ENCODE measurements around the gene HOXA11. TPM values are rescaled to one million over a fixed set of nuclear protein-coding genes. Genes with fewer than 3 reads are reported as not detected.

The HOXA11 gene
- total and polyA plus RNA-seq, 4 donors = not detected

- TF ChIP-seq, protein P1, sequence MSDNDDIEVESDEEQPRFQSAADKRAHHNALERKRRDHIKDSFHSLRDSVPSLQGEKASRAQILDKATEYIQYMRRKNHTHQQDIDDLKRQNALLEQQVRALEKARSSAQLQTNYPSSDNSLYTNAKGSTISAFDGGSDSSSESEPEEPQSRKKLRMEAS (IDR thresholded peaks at IDR 0.05) = no peak
- TF ChIP-seq RXRA (IDR thresholded peaks at IDR 0.05) (no peak), RAD21 (IDR thresholded peaks at IDR 0.05) (no peak), GABPA (IDR thresholded peaks at IDR 0.05 in 1 of 2, conservative IDR thresholded peaks at IDR 0.05 in 1 of 2) (no peak), YY1 (IDR thresholded peaks at IDR 0.05) (no peak), FOXA2 (IDR thresholded peaks at IDR 0.05) (no peak), HNF4A (conservative IDR thresholded peaks at IDR 0.05) (no peak)
- TF ChIP-seq, protein P2, sequence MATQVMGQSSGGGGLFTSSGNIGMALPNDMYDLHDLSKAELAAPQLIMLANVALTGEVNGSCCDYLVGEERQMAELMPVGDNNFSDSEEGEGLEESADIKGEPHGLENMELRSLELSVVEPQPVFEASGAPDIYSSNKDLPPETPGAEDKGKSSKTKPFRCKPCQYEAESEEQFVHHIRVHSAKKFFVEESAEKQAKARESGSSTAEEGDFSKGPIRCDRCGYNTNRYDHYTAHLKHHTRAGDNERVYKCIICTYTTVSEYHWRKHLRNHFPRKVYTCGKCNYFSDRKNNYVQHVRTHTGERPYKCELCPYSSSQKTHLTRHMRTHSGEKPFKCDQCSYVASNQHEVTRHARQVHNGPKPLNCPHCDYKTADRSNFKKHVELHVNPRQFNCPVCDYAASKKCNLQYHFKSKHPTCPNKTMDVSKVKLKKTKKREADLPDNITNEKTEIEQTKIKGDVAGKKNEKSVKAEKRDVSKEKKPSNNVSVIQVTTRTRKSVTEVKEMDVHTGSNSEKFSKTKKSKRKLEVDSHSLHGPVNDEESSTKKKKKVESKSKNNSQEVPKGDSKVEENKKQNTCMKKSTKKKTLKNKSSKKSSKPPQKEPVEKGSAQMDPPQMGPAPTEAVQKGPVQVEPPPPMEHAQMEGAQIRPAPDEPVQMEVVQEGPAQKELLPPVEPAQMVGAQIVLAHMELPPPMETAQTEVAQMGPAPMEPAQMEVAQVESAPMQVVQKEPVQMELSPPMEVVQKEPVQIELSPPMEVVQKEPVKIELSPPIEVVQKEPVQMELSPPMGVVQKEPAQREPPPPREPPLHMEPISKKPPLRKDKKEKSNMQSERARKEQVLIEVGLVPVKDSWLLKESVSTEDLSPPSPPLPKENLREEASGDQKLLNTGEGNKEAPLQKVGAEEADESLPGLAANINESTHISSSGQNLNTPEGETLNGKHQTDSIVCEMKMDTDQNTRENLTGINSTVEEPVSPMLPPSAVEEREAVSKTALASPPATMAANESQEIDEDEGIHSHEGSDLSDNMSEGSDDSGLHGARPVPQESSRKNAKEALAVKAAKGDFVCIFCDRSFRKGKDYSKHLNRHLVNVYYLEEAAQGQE (IDR thresholded peaks at IDR 0.05) = no peak
Observed at GRCh38 chr7:27141137-27141922, 43.7 kb downstream of the HOXA11 start (continued).

DNA sequence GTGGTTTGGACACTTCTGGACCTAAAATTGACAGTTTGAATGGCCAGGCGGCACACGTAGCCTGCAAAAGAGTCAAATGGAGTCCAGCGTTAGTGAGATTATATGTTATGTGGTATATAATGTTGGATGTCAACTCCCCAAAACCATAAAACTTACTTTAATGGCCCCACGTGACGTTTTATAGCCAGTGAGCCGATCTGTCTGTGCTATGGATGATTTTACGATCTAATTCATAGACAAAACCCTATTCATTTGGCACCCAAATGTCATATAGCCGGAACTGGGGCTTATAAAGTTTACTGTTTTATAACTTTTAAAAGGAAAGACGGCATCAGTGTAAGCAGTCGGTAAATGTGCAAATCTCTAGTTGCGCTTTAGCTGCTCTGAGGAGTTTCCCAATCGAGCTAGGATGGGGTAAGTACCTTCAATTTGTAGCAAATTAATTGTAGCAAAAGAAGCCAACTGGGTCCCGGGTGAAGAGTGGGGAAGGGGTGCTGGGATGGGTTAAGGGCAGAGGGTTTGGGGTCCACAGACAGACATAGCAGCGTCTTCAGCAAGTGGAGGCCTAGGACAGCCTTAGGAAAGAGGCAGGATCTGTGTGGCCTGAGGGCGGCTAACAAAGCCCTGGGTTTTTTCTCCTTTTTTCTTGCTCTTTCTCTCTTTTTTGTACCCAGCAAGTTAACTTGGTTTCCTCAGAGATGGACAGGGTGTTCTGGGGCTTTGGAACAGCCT, 44.7 kb downstream of the HOXA11 start:
- Histone ChIP-seq H3K4me1 (ENCODE audit: control insufficient read depth in 4 of 4, insufficient read depth in 4 of 4, low read length in 3 of 4) (peaks cover 0 to 14% (median 8%) of the 10 kb centered on the region in 4 donors), H3K9ac (ENCODE audit: low read depth in 1 of 2, low read length in 2 of 2) (no peak overlapping the region), H3K36me3 (ENCODE audit: control insufficient read depth in 4 of 4, insufficient read depth in 3 of 4, low read depth in 1 of 4, low read length in 3 of 4) (no peaks in the 10 kb centered on the region), H3K27ac (ENCODE audit: low read depth in 1 of 2, low read length in 2 of 2) (no peak overlapping the region), H3K27me3 (ENCODE audit: control insufficient read depth in 4 of 4, insufficient read depth in 4 of 4, low read length in 3 of 4) (peaks cover 6 to 25% (median 14%) of the 10 kb centered on the region in 4 donors), H3K4me3 (ENCODE audit: low read depth in 1 of 3, low read length in 3 of 3) (no peak overlapping the region), H3K9me3 (ENCODE audit: control insufficient read depth in 4 of 4, low read length in 3 of 4) (peaks cover 0 to 9% (median 0%) of the 10 kb centered on the region in 4 donors)
- no peak for DNase-seq (ENCODE audit: low spot score)
- WGBS = 40% methylated on average over 15 of the region's 15 CpGs
- TF ChIP-seq CTCF (IDR thresholded peaks at IDR 0.05; ENCODE audit: low read depth, low read length, missing input control) (no peak), ATF3 (IDR thresholded peaks at IDR 0.05) (no peak)
